Fibroblast of gingiva (primary cell): ENCODE measurements around the gene UGT1A4.
"Not testable (repeated sequence)": the region's sequence is repeated elsewhere in the genome, so short reads cannot be mapped to it uniquely, and the experiment has no call there.

ENCODE experiments used
- DNase-seq: peaks from one replicate; pipeline ENCODE4 v3.0.0-alpha.2; 2011; ENCODE audit warnings: low read depth

UGT1A4 gene

DNA sequence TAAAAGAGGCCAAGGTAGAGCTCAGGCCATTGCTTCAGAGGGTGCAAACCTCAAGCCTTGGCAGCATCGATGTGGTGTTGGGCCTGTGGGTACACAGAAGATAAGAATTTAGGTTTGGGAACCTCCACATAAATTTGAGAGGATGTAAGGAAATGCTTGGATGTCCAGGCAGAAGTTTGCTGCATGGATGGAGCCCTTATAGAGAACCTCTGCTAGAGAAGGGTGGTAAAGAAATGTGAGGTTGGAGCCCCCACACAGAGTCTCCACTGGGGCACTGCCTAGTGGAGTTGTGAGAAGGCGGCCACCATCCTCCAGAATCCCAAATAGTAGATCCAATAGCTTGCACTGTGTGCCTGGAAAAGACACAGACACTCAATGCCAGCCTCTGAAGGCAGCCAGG, 32.2 kb downstream of the UGT1A4 start:
- not testable (repeated sequence) for DNase-seq

DNA sequence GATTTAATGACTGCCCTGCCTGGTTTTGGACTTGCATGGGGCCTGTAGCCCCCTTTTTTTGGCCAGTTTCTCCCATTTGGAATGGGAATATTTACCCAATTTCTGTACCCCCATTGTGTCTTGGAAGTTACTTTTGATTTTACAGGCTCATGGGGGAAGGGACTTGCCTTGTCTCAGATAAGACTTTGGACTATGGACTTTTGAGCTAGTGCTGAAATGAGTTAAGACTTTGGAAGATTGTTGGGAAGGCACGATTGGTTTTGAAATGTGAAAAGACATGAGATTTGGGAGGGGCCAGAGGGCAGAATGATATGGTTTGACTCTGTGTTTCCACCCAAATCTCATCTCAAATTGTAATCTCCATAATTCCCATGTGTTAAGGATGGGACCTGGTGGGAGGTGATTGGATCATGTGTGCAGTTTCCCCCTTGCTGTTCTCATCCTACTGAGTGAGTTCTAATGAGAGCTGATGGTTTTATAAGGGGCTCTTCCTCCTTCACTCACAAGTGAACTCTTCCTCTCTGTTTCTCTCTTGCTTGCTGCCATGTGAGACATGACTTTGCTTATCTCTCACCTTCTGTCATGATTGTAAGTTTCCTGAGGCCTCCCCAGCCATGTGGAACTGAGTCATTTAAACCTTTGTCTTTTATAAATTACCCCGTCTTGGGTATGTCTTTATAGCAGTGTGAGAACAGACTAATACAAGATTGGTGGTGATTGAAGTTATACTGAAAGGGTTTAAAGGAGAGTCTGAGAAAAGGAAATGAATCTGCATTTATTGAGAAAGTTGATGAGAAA, 32.9 kb downstream of the UGT1A4 start:
- DNase-seq: not testable (repeated sequence)

DNA sequence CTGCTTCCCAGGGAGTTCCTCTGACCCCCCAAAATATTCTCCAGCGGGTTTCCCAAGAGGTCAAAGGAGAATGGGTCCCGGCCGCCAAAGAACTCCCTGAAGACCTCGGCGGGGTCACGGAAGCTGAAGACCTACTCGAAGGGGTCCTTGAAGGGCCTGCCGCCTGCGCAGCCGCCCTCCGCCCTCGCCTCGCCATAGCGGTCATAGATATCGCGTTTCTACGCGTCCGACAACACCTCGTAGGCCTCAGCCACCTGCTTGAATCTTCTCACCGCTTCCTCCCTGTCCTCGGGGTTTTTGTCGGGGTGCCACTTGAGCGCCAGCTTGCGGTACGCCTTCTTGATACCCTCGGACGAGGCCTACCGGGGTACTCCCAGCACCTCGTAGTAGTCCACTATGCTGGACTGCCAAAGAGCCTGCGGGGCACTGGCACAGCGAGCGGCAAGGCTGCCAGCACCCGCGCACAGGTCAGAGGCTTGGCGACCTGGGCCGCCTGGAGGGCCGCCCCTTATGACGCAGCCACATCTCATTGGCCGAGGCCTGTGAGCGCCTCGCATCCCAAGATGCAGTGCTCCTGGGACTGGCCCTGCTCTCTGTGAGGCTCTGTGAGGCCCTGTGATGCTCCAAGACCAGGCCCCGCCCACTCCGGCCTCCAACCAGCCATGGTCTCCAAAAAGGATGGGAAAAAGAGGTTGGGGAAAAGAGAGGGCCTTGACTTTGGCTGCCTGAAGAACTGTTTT, 36.5 kb downstream of the UGT1A4 start:
- DNase-seq: no peak

DNA sequence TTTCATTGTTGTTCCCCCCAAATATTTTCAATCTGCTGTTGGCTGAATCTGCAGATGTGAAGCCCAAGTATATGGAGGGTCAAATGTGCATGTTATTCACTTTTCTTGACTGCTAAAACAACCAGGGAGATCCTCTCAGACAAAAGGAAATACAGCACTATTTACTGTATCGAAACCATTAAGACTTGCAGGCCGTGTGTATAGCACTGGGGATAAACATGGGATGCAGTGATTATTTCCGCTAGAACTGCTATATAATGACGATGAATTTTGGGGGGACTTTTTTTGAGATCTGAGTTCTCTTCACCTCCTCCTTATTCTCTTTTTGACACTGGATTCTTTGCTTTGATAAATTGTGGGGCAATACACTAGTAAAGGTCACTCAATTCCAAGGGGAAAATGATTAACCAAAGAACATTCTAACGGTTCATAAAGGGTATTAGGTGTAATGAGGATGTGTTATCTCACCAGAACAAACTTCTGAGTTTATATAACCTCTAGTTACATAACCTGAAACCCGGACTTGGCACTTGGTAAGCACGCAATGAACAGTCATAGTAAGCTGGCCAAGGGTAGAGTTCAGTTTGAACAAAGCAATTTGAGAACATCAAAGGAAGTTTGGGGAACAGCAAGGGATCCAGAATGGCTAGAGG, 38.0 kb downstream of the UGT1A4 start:
- DNase-seq: no peak

DNA sequence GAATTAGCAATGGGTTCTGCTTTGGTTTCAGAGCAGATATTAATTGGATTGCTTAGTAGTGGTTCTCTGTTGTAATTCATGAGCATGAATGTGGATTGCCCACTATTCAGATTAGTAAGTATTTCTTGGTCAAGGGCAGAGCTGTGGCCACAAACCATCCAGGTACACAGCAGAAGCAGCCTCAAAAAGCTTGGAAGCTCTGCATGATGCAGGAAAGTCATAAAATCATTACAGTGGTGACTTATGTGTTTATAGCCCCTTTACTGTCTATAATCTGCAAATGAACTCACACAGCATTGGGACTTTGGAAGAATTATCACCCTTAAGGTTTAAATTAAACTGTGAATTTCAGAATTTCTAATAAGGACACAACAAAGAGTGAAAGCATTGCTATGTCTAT, 39.6 kb downstream of the UGT1A4 start:
- DNase-seq: no peak

DNA sequence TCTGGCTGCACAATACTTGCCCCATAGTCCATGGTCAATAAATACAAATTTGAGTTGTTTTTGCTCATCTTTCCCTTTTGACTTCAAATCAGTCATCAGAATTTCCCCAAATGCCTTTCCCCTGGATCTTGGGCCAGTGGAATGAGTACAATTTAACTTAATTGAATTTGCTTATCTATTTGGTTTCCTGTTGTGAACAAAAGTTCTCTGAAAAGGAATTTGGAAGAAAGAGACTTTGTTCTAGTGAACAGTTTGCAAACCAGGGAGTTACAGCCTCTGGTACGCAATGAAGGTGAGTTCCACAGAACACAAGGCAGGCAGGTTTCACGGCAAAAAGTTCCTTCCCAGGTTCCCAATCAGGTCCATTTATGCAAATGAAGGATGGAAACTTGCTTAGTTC, 40.3 kb downstream of the UGT1A4 start:
- DNase-seq: no peak

DNA sequence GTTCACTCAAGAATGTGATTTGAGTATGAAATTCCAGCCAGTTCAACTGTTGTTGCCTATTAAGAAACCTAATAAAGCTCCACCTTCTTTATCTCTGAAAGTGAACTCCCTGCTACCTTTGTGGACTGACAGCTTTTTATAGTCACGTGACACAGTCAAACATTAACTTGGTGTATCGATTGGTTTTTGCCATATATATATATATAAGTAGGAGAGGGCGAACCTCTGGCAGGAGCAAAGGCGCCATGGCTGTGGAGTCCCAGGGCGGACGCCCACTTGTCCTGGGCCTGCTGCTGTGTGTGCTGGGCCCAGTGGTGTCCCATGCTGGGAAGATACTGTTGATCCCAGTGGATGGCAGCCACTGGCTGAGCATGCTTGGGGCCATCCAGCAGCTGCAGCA, 41.5 kb downstream of the UGT1A4 start, which contains the start of gene UGT1A1:
TSS of gene UGT1A1 (plus strand) at position 228 of the 400 bp plus-strand sequence. CDS start at position 246, 18 bp downstream.
- no peak for DNase-seq

DNA sequence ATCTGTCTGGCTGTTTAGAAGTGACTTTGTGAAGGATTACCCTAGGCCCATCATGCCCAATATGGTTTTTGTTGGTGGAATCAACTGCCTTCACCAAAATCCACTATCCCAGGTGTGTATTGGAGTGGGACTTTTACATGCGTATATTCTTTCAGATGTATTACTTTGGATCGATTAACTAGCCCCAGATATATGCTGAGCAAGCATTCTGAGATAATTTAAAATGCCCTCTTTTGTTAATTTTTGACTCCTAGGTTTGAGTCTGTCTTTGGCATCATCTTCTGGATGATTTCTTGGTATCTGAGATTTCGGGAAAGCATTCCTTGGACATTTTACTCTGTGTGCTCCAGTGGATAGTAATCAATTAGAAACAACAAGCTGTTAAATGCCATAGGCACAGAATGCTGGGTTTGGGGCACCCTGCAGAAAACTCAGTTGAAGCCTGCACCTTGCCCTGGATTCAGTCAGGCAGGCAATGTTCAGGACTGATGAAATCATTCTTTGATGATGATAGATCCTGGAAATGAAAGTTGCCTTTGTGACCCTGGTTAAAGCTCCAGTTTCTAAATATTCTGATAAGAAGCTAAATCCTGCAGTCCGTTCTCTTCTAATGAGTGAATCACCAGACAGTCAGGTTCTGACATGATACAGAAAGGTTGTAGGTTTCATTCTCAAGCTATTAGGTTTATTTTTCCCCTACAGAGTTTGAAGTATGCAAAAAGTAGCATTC, 42.7 kb downstream of the UGT1A4 start:
- no peak for DNase-seq

DNA sequence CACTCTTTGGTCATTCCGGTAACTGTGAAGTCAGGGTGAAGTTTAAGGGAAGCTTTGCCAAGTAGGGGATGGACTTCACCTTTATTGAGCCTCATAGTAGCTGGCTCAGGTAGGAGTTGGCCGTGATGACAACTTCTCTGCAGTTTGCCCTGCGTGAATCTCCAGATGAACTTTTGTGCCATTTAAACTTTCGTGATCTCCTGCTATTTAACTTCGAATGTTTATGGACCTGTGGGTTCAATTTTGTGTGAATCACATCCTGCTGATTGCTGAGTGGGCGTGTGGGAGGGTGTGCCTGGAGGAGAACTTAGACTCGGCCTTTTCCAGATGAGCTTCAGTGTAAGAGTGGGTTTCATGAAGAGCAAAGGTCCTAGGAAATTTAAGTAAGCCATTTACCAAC, 45.7 kb downstream of the UGT1A4 start:
- DNase-seq: no peak

DNA sequence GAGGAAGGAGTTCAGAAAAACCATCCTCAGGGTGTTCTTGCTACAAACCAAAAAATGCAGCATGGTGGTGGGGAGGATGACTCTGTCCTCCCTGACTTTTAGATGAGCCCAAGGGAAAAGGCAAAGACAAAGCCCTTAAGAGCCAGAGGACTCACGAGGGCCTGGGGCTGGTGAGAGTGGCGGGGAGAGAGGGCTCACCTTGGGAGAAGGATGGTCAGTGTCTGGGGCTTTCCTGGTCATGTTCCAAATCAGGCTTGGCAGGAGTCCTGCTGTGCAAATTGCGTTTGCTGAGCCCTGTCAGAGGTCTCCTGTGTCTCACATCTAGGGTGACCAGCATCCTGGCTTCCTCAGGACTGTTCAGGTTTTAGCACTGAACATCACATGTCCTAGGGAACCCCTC, 46.2 kb downstream of the UGT1A4 start:
- no peak for DNase-seq

DNA sequence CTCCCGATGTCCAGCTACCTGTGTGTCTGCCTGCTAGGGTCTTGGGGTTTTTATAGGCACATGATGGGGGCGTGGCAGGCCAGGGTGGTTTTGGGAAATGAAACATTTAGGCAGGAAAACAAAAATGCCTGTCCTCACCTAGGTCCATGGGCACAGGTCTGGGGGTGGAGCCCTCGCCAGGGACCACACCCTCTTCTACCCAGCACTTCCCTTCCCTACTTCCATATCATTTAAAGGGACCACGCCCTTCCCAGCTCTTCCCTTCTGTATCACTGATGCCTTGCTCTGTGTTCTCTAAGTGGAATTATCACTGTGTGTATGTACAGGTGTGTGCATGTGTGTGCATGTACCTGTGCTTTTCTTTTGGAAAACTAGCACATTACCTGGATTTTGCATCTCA, 47.9 kb downstream of the UGT1A4 start:
- DNase-seq: no peak

DNA sequence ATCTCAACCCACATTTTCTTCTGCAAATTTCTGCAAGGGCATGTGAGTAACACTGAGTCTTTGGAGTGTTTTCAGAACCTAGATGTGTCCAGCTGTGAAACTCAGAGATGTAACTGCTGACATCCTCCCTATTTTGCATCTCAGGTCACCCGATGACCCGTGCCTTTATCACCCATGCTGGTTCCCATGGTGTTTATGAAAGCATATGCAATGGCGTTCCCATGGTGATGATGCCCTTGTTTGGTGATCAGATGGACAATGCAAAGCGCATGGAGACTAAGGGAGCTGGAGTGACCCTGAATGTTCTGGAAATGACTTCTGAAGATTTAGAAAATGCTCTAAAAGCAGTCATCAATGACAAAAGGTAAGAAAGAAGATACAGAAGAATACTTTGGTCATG, 49.5 kb downstream of the UGT1A4 start:
- no peak for DNase-seq

DNA sequence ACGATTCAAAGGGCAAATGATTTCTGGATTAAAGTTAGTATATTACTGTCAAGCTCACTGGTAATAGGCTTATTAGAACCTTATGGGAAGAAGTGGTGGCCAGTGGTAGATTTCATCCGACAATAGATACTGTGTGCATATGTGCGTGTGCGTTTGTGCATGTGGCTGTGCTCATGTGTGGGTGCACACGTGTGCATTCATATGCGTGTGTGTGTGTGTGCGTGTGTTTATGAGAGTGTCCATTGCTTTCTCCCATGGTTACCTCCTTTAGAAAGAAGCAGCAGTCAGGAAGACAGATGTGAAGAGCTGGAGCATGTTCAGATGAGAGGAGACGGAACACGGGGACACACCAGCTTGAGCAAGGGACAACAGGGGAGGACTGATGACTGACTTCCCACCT, 50.7 kb downstream of the UGT1A4 start:
- DNase-seq: no peak

DNA sequence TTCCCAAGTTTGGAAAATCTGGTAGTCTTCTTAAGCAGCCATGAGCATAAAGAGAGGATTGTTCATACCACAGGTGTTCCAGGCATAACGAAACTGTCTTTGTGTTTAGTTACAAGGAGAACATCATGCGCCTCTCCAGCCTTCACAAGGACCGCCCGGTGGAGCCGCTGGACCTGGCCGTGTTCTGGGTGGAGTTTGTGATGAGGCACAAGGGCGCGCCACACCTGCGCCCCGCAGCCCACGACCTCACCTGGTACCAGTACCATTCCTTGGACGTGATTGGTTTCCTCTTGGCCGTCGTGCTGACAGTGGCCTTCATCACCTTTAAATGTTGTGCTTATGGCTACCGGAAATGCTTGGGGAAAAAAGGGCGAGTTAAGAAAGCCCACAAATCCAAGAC, 53.6 kb downstream of the UGT1A4 start:
- DNase-seq: no peak

DNA sequence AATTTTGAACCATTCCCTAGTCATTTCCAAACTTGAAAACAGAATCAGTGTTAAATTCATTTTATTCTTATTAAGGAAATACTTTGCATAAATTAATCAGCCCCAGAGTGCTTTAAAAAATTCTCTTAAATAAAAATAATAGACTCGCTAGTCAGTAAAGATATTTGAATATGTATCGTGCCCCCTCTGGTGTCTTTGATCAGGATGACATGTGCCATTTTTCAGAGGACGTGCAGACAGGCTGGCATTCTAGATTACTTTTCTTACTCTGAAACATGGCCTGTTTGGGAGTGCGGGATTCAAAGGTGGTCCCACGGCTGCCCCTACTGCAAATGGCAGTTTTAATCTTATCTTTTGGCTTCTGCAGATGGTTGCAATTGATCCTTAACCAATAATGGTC, 54.0 kb downstream of the UGT1A4 start:
- DNase-seq: no peak

DNA sequence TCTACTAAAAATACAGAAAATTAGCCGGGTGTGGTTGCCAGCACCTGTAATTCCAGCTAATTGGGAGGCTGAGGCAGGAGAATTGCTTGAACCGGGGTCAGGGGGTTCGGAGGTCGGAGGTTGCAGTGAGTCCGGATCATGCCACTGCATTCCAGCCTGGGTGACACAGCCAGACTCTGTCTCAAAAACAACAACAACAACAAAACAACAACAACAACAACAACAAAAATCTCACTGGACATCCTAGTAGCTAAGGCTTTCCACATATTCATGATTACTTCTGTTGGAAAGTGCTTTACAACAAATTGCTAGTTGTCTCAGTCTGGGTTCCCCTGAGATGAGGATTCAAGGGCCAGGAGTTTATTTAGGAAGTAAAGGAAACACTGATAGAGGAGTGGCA, 55.3 kb downstream of the UGT1A4 start:
- no peak for DNase-seq

DNA sequence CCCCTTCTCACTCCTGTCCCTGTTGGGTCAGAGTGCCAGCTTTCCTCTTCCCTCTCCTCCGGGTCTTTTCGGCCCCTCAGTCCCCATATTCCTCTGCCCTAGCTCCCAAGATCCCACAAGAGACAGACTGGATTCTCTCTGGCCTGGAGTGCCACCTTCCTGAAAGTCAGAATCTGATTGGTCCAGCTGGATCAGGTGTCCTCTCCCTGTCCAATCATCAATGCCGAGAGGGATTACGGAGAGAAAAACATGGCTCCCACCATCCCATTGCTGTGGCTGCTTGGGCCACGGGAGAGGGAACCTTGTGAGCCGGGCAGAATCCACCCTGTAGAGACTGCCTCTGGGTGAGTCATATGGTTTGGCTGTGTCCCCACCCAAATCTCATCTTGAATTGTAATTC, 56.9 kb downstream of the UGT1A4 start:
- DNase-seq: no peak

DNA sequence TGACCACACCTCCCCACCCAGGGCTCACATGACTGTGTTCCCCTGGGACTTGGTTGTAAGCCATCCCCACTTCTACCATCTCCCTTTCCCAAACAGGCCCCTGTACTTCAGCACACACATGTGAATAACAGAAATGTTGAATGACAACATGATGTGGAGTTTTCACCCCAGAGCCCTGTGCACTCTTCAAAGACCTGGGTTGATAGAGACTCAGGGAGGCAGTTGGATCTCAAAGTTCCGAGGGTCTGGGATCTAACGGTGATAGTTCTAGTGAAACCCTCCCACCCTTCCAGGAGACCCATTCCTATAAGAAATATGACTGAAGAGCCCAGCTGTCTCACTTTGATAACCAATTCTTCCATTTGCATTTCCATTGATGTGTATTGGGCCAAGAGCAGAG, 59.5 kb downstream of the UGT1A4 start, which contains the start of gene MROH2A:
TSS of gene MROH2A (plus strand) at position 301 of the 400 bp plus-strand sequence. CDS start 1,029 bp downstream, outside the sequence.
- DNase-seq: no peak

DNA sequence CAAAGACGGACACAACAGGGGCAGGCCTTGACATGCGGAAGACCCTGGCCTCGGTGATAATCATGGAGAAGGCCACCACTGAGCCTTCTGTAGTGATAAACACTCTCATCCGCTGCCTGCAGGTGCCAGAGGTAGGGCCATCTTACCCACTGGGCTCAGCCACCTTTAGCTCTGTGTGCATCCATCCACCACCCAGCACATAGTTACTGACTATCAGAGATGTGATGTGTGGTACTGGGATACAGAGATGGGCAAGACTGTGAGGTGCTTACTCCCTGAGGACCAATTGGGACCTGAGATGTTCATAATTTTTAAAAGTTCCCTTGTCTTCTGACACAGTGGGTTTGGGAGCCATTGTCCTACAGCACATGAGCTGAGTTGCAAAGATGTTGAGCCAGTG, 61.2 kb downstream of the UGT1A4 start:
- no peak for DNase-seq

DNA sequence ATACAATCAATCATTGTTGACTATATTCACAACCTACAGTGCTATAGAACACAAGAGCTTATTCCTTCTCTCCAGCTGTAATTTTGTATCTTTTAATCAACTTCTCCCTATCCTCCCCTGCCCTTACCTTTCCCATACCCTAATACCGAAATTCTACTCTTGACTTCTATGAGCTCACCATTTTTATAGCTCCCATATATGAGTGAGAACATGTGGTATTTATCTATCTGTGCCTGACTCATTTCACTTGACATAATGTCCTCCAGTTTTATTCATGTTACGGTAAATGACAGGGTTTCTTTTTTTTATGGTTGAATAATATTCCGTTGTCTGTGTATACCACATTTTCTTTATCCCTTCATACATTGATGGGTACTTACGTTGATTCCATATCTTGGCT, 62.2 kb downstream of the UGT1A4 start:
- DNase-seq: no peak

DNA sequence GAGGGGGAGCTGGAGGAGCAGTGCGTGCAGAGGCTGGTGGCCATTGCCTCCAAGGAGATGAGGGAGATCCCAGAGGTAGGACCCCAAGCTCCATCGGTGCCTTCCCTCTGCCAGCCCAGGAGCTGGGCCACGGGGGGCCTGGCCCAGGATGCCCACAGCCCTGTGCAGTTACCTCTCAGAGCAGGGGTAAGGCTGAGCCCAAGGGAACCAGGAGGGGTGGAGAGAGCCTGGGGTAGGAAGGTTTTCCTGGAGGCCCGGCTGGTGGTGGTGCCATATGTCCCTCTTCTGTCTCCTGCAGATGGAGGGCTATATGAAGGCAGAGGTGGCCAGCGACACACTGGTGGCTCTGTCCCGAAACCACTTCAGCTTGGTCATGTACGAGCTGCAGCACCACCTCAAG, 71.0 kb downstream of the UGT1A4 start:
- no peak for DNase-seq
